CD8-positive, alpha-beta memory T cell (primary cell): Measurements from ENCODE around the gene CCNI2. TPM values are rescaled to one million over a fixed set of nuclear protein-coding genes. Genes with fewer than 3 reads are reported as not detected.

Experiments used
- CTCF ChIA-PET: fragments of 350-600 bp; sonication (Branson Sonifier 250); formaldehyde crosslinking; loops from one replicate; lab custom pipeline; 2021; ENCODE audit warnings: antibody characterized with exemption; lab: Charles Lee
- POLR2A ChIA-PET: fragments of 350-600 bp; sonication (Branson Sonifier 250); formaldehyde crosslinking; loops from one replicate; lab custom pipeline; 2021; ENCODE audit warnings: antibody characterized with exemption; lab: Charles Lee
- DNase-seq, 5 donors: peaks; one replicate each; pipeline versions ENCODE4 v3.0.0 to v3.0.0-alpha.2; 2020 to 2022; ENCODE audit warnings: mixed read lengths in 1 of 5
- H3K27ac ChIP-seq: one replicate; pipeline ENCODE4 v1.7.0; 2013; ENCODE audit warnings: low read depth, mild to moderate bottlenecking, low read length, moderate library complexity
- H3K27me3 ChIP-seq: 2 replicates; pipeline ENCODE4 v1.7.0; 2013; ENCODE audit warnings: low read length, mild to moderate bottlenecking; ENCODE audit not compliant: insufficient read depth, poor library complexity, severe bottlenecking
- H3K36me3 ChIP-seq: 2 replicates; pipeline ENCODE4 v1.7.0; 2013; ENCODE audit warnings: mild to moderate bottlenecking, low read length, moderate library complexity; ENCODE audit not compliant: insufficient read depth
- H3K4me1 ChIP-seq: 2 replicates; pipeline ENCODE4 v1.7.0; 2013; ENCODE audit warnings: mild to moderate bottlenecking, low read length, moderate library complexity; ENCODE audit not compliant: insufficient read depth
- H3K4me3 ChIP-seq: 2 replicates; pipeline ENCODE4 v1.7.0; 2013; ENCODE audit warnings: mild to moderate bottlenecking, low read length
- H3K9me3 ChIP-seq: 2 replicates; pipeline ENCODE4 v1.7.0; 2013; ENCODE audit warnings: mild to moderate bottlenecking, low read length
- H3K27ac Mint-ChIP-seq, 8 donors: one replicate each; pipeline ENCODE4 v1.8.0; 2020 to 2021; ENCODE audit warnings: mixed read lengths in 8 of 8, mild to moderate bottlenecking in 6 of 8, inconsistent platforms in 3 of 8, moderate library complexity in 3 of 8
- H3K27me3 Mint-ChIP-seq, 2 donors: one replicate each; pipeline ENCODE4 v1.8.0; 2020 to 2021; ENCODE audit warnings: mixed read lengths in 2 of 2, mild to moderate bottlenecking in 1 of 2, moderate library complexity in 1 of 2
- H3K36me3 Mint-ChIP-seq, 3 donors: one replicate each; pipeline ENCODE4 v1.8.0; 2020 to 2021; ENCODE audit warnings: mixed read lengths in 3 of 3, inconsistent platforms in 1 of 3, mild to moderate bottlenecking in 1 of 3
- H3K4me1 Mint-ChIP-seq, 3 donors: one replicate each; pipeline ENCODE4 v1.8.0; 2020 to 2021; ENCODE audit warnings: mixed read lengths in 3 of 3, inconsistent platforms in 1 of 3, mild to moderate bottlenecking in 1 of 3
- H3K4me3 Mint-ChIP-seq, 7 donors: one replicate each; pipeline ENCODE4 v1.8.0; 2020 to 2021; ENCODE audit warnings: mixed read lengths in 7 of 7, mild to moderate bottlenecking in 6 of 7, moderate library complexity in 4 of 7, inconsistent platforms in 2 of 7
- H3K9me3 Mint-ChIP-seq, 5 donors: one replicate each; pipeline ENCODE4 v1.8.0; 2020 to 2022; ENCODE audit warnings: mixed read lengths in 5 of 5, mild to moderate bottlenecking in 3 of 5, moderate library complexity in 2 of 5, inconsistent platforms in 1 of 5
- polyA plus RNA-seq: library from polyadenylated mRNA; unstranded; fragments of 300-500 nt; fragmentation: Illumina TruSeq; gene quantifications from one replicate; pipeline ENCODE4 v1.2.3, GENCODE V29; 2021
- total RNA-seq, 2 experiments: library from RNA; stranded (reverse); gene quantifications; one replicate each; pipeline ENCODE4 v1.2.3, GENCODE V29; 2021

CCNI2 gene
- total and polyA plus RNA-seq, 3 experiments from 2014 or later: 3.4 to 9.1 (median 8.8) TPM

DNA sequence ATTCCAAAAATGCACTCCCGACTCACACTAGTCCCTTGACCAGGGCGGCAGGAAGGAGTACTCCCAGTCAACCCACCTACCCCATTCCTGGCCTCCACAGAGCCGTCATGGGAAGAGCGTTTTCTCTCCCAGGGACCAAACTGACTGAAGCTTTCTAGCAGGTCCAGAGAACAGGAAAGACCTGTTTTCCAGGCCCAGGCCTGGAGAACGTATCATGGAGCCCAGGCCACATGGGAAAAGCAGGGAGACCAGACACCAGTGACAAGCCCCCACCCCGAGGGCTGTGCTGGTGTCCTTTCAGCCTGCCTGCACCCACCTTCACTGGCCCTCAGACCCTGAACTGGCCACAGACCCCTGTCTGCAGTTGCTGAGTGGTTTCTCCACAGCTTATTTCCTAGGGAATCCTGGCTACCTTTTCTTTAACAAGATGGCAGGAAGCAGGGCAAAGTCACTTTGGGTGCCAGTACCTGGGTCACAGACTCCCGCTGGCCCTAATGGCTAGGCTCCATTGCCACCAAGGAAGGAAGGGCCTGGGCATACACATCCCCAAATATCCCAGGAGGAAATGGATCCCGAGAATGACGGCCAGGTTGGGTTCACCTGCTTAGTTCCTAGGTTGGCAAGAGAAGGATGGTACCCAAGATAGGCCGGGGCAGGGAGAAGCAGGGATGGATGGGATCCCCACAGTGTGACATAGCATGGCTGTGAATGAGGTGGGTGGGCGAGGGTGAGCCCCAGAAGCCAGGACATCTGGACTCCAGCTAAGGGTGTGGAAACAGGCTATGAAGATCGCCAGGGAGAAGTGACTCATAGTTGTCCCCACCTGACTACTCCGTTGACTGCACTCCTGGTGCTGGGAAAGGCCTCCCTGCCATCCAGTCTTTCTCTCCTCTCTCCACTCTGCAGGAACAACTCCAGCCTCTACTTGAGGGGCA, 12.2 kb downstream of the CCNI2 start:
- no peaks in the 10 kb centered on the region for H3K9me3 ChIP-seq
- H3K4me1 ChIP-seq: no peaks in the 10 kb centered on the region
- Mint-ChIP-seq H3K4me1 (no peaks in the 10 kb centered on the region), H3K27ac (peak overlapping the region in 2 of 8 donors; percentile 4 to 68), H3K9me3 (no peaks in the 10 kb centered on the region), H3K27me3 (peaks cover 0 to 2% of the 10 kb centered on the region in 2 donors), H3K36me3 (peaks cover 0 to 49% (median 3%) of the 10 kb centered on the region in 3 donors), H3K4me3 (no peak overlapping the region)
- no peak overlapping the region for H3K4me3 ChIP-seq
- CTCF ChIA-PET: interaction anchor here (1.1 kb wide), 1 partner anchor 61 kb away, joined by 3 read pairs; no protein-coding TSS in a partner anchor
- no peak overlapping the region for H3K27ac ChIP-seq
- peak in 1 of 5 donors; percentile 32 for DNase-seq
- POLR2A ChIA-PET: no interaction called here
- no peaks in the 10 kb centered on the region for H3K36me3 ChIP-seq
- H3K27me3 ChIP-seq: no peaks in the 10 kb centered on the region

GRCh38 chr5:132760049-132760420, 12.8 kb downstream of the CCNI2 start:
- peak in 1 of 5 donors; percentile 37 for DNase-seq
- Histone ChIP-seq H3K9me3 (no peaks in the 10 kb centered on the region), H3K4me1 (no peaks in the 10 kb centered on the region), H3K4me3 (no peak overlapping the region), H3K27me3 (no peaks in the 10 kb centered on the region), H3K36me3 (no peaks in the 10 kb centered on the region), H3K27ac (no peak overlapping the region)
- H3K27me3 Mint-ChIP-seq: peaks cover 0 to 2% of the 10 kb centered on the region in 2 donors
- H3K4me3 Mint-ChIP-seq: no peak overlapping the region
- no peak overlapping the region for H3K27ac Mint-ChIP-seq
- POLR2A ChIA-PET: no interaction called here
- CTCF ChIA-PET: interaction anchor here (1.1 kb wide), 1 partner anchor 60 kb away, joined by 3 read pairs; no protein-coding TSS in a partner anchor
- H3K9me3 Mint-ChIP-seq: no peaks in the 10 kb centered on the region
- H3K36me3 Mint-ChIP-seq: peaks cover 0 to 49% (median 3%) of the 10 kb centered on the region in 3 donors
- no peaks in the 10 kb centered on the region for H3K4me1 Mint-ChIP-seq

- no peak overlapping the region for H3K4me3 ChIP-seq
- no peaks in the 10 kb centered on the region for H3K36me3 ChIP-seq
- peaks cover 0 to 46% (median 3%) of the 10 kb centered on the region in 3 donors for H3K36me3 Mint-ChIP-seq
- peak overlapping the region in 3 of 8 donors; percentile 40 to 65 (median 59) for H3K27ac Mint-ChIP-seq
- H3K9me3 ChIP-seq: no peaks in the 10 kb centered on the region
- CTCF ChIA-PET: no interaction called here
- H3K4me1 ChIP-seq: no peaks in the 10 kb centered on the region
- H3K27ac ChIP-seq: no peak overlapping the region
- H3K4me3 Mint-ChIP-seq: no peak overlapping the region
- peaks cover 0 to 2% of the 10 kb centered on the region in 2 donors for H3K27me3 Mint-ChIP-seq
- peak in 1 of 5 donors; percentile 41 for DNase-seq
- H3K4me1 Mint-ChIP-seq: no peaks in the 10 kb centered on the region
- POLR2A ChIA-PET: no interaction called here
- no peaks in the 10 kb centered on the region for H3K27me3 ChIP-seq
- H3K9me3 Mint-ChIP-seq: no peaks in the 10 kb centered on the region
Measured at GRCh38 chr5:132760601-132761317, 13.5 kb downstream of the CCNI2 start.

- no peaks in the 10 kb centered on the region for H3K4me1 Mint-ChIP-seq
- ChIA-PET CTCF (no interaction called here), POLR2A (no interaction called here)
- peak overlapping the region in 2 of 8 donors; percentile 42 to 68 for H3K27ac Mint-ChIP-seq
- H3K36me3 Mint-ChIP-seq: peaks cover 0 to 46% (median 3%) of the 10 kb centered on the region in 3 donors
- peaks cover 0 to 2% of the 10 kb centered on the region in 2 donors for H3K27me3 Mint-ChIP-seq
- no peaks in the 10 kb centered on the region for H3K36me3 ChIP-seq
- H3K4me1 ChIP-seq: no peaks in the 10 kb centered on the region
- H3K4me3 Mint-ChIP-seq: no peak overlapping the region
- no peak overlapping the region for H3K27ac ChIP-seq
- peak in 1 of 5 donors; percentile 37 for DNase-seq
- H3K27me3 ChIP-seq: no peaks in the 10 kb centered on the region
- no peaks in the 10 kb centered on the region for H3K9me3 ChIP-seq
- H3K4me3 ChIP-seq: no peak overlapping the region
- no peaks in the 10 kb centered on the region for H3K9me3 Mint-ChIP-seq
Measured at GRCh38 chr5:132761321-132762240, 14.4 kb downstream of the CCNI2 start.

DNA sequence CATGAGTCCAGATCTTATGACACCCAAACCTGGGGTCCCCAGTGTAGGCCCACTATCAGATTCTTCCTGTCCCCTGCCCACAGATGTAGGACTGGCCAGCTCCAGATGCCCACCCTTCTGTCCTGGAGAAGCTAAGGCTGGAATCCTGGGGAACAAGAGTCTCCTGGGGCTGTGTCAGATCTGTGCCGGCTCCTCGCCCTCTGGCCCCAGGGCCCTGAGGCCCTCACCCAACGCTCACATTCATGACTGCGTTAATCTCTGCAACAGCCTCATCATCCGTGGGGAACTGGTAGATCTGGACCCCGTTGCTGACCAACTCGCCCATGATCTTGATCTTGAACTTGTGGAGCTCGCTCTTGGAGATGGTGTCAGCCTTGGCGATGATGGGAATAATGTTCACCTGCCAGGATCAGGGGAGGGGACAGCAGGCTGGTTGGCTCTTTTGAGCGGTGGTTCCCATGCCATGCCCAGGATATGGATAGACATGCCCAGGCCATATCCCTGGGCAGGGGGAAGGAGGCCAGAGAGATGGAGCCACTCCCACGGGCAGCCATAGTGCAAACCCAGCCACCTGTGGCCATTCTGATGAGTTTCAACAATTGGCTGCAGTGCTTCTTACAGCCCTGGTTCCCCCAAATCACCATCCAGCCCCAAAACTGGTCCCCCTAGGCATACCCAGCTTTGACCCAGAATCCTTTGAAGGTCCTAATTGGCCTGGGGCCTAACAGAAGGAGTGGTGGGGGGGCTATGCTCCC, 15.2 kb downstream of the CCNI2 start:
- no peak overlapping the region for H3K4me3 ChIP-seq
- Mint-ChIP-seq H3K27me3 (peaks cover 0 to 2% of the 10 kb centered on the region in 2 donors), H3K4me1 (peaks cover 0 to 2% (median 0%) of the 10 kb centered on the region in 3 donors), H3K9me3 (no peaks in the 10 kb centered on the region), H3K27ac (peak overlapping the region in 1 of 8 donors; percentile 67), H3K36me3 (peaks cover 0 to 45% (median 2%) of the 10 kb centered on the region in 3 donors), H3K4me3 (no peak overlapping the region)
- no peaks in the 10 kb centered on the region for H3K36me3 ChIP-seq
- H3K27me3 ChIP-seq: no peaks in the 10 kb centered on the region
- H3K9me3 ChIP-seq: no peaks in the 10 kb centered on the region
- no peaks in the 10 kb centered on the region for H3K4me1 ChIP-seq
- ChIA-PET POLR2A (no interaction called here), CTCF (no interaction called here)
- H3K27ac ChIP-seq: no peak overlapping the region
- DNase-seq: peak in 1 of 5 donors; percentile 19

DNA sequence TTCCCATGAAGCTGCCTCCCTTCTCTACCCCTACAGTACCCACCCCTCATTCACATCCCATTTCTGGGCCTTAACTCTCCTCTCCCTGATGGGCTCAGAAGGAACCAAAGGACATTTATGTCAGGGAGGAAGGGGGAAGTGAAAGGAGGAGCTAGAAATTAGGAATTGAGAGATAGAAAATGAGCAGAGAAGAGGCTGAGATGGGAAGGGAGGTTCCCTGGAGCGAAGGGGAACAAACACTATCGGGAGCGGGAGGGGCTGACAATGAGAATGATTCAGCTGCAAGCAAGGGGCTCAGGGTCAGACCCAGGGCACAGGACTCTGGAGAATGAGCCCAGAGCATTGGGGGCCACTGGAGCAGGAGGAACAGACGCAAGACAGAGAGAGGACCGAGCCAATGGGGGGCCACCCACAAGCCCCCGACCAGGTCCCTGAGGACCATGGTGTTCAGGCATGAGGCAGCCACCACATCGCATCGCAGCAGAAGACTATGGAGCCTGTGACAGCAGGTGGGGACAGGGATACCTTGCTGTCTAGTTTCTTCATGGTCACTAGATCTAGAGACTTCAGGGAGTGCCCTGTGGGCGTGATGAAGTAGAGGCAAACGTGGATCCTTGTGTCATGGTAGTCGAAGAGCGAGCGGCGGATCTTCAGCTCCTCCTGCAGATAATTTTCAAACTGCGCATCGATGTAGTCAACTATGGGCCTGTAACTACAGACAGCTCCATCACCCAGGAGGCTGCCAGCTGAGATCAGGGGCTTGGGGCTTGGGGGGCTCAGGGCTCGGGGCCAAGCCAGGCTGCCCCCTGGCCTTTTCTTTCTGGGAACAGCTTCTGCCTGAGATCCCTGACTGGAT, 16.2 kb downstream of the CCNI2 start:
- Mint-ChIP-seq H3K4me3 (no peak overlapping the region), H3K27me3 (peaks cover 0 to 2% of the 10 kb centered on the region in 2 donors), H3K27ac (peak overlapping the region in 1 of 8 donors; percentile 23), H3K4me1 (peaks cover 0 to 2% (median 0%) of the 10 kb centered on the region in 3 donors), H3K36me3 (peaks cover 0 to 40% (median 2%) of the 10 kb centered on the region in 3 donors), H3K9me3 (no peaks in the 10 kb centered on the region)
- POLR2A ChIA-PET: interaction anchor here (1.2 kb wide), 1 partner anchor 9 kb away, joined by 4 read pairs; no protein-coding TSS in a partner anchor
- Histone ChIP-seq H3K4me3 (no peak overlapping the region), H3K27me3 (no peaks in the 10 kb centered on the region), H3K36me3 (no peaks in the 10 kb centered on the region), H3K9me3 (no peaks in the 10 kb centered on the region), H3K4me1 (no peaks in the 10 kb centered on the region), H3K27ac (no peak overlapping the region)
- CTCF ChIA-PET: no interaction called here
- peak in 1 of 5 donors; percentile 27 for DNase-seq
